ENCODE results near the gene CHRNA9. TPM values are rescaled to one million over a fixed set of nuclear protein-coding genes. Genes with fewer than 3 reads are reported as not detected.
A peak's percentile ranks its signal among the peaks of the same experiment; 100 is the strongest.

CHRNA9 gene
- total RNA-seq, 1 experiment from 2014 or later = not detected

GRCh38 chr4:40316782-40317635 lies 18.1 kb upstream of the CHRNA9 start:
- H3K27ac Mint-ChIP-seq (ENCODE audit: unreplicated experiment) = peak overlapping the region; percentile 95
- H3K4me3 Mint-ChIP-seq (ENCODE audit: low read depth, unreplicated experiment) = peak overlapping the region; percentile 55
- peaks cover 8% of the 10 kb centered on the region for H3K36me3 Mint-ChIP-seq (ENCODE audit: insufficient read depth, unreplicated experiment)
- BruUV-seq (replicated peaks) = no TSS peak
- DNase-seq = peak; percentile 59
- no peaks in the 10 kb centered on the region for H3K9me3 Mint-ChIP-seq (ENCODE audit: low read depth, unreplicated experiment)
- no peaks in the 10 kb centered on the region for H3K27me3 Mint-ChIP-seq (ENCODE audit: unreplicated experiment)
- peak; percentile 48 for TF ChIP-seq CTCF (IDR thresholded peaks at IDR 0.05; ENCODE audit: unreplicated experiment)
- H3K4me1 Mint-ChIP-seq (ENCODE audit: low read depth, unreplicated experiment) = peaks cover 17% of the 10 kb centered on the region
- CTCF ChIA-PET = interaction anchor here (0.6 to 2.1 kb wide), 9 partner anchors 8 to 465 kb away, joined by 3 to 9 read pairs (median 4); partner anchors contain the start of gene N4BP2
- intact Hi-C loops (cut with micrococcal nuclease; ENCODE audit: unreplicated experiment) = loop anchor here (2.0 kb wide), 1 partner anchor 260 kb away; the partner anchor contains the start of gene N4BP2

- H3K9me3 Mint-ChIP-seq (ENCODE audit: low read depth, unreplicated experiment) = no peaks in the 10 kb centered on the region
- BruUV-seq (replicated peaks) = no TSS peak
- no peak for TF ChIP-seq CTCF (IDR thresholded peaks at IDR 0.05; ENCODE audit: unreplicated experiment)
- intact Hi-C loops (cut with micrococcal nuclease; ENCODE audit: unreplicated experiment) = loop anchor here (2.0 kb wide), 1 partner anchor 261 kb away; the partner anchor contains the start of gene N4BP2
- no peak overlapping the region for H3K27ac Mint-ChIP-seq (ENCODE audit: unreplicated experiment)
- H3K36me3 Mint-ChIP-seq (ENCODE audit: insufficient read depth, unreplicated experiment) = peaks cover 5% of the 10 kb centered on the region
- CTCF ChIA-PET = interaction anchor here (1.2 to 2.1 kb wide), 2 partner anchors 7 to 140 kb away, joined by 3 to 9 read pairs; no protein-coding TSS in a partner anchor
- DNase-seq = no peak
- H3K4me1 Mint-ChIP-seq (ENCODE audit: low read depth, unreplicated experiment) = peaks cover 10% of the 10 kb centered on the region
- no peaks in the 10 kb centered on the region for H3K27me3 Mint-ChIP-seq (ENCODE audit: unreplicated experiment)
- no peak overlapping the region for H3K4me3 Mint-ChIP-seq (ENCODE audit: low read depth, unreplicated experiment)
Measured at GRCh38 chr4:40317916-40318658, 17.0 kb upstream of the CHRNA9 start.

GRCh38 chr4:40321574-40322275 lies 13.4 kb upstream of the CHRNA9 start:
- no TSS peak for BruUV-seq (replicated peaks)
- Mint-ChIP-seq H3K27ac (ENCODE audit: unreplicated experiment) (no peak overlapping the region), H3K4me1 (ENCODE audit: low read depth, unreplicated experiment) (peaks cover 4% of the 10 kb centered on the region), H3K36me3 (ENCODE audit: insufficient read depth, unreplicated experiment) (peaks cover 5% of the 10 kb centered on the region), H3K27me3 (ENCODE audit: unreplicated experiment) (no peaks in the 10 kb centered on the region), H3K4me3 (ENCODE audit: low read depth, unreplicated experiment) (no peak overlapping the region), H3K9me3 (ENCODE audit: low read depth, unreplicated experiment) (no peaks in the 10 kb centered on the region)
- no peak for DNase-seq
- no peak for TF ChIP-seq CTCF (IDR thresholded peaks at IDR 0.05; ENCODE audit: unreplicated experiment)
- CTCF ChIA-PET = no interaction called here
- intact Hi-C loops (cut with micrococcal nuclease; ENCODE audit: unreplicated experiment) = no loop called here

GRCh38 chr4:40322811-40323210 lies 12.3 kb upstream of the CHRNA9 start:
- no peaks in the 10 kb centered on the region for H3K27me3 Mint-ChIP-seq (ENCODE audit: unreplicated experiment)
- no TSS peak for BruUV-seq (replicated peaks)
- intact Hi-C loops (cut with micrococcal nuclease; ENCODE audit: unreplicated experiment) = no loop called here
- no peak overlapping the region for H3K4me3 Mint-ChIP-seq (ENCODE audit: low read depth, unreplicated experiment)
- H3K9me3 Mint-ChIP-seq (ENCODE audit: low read depth, unreplicated experiment) = no peaks in the 10 kb centered on the region
- no peak for TF ChIP-seq CTCF (IDR thresholded peaks at IDR 0.05; ENCODE audit: unreplicated experiment)
- CTCF ChIA-PET = no interaction called here
- no peaks in the 10 kb centered on the region for H3K4me1 Mint-ChIP-seq (ENCODE audit: low read depth, unreplicated experiment)
- H3K36me3 Mint-ChIP-seq (ENCODE audit: insufficient read depth, unreplicated experiment) = no peaks in the 10 kb centered on the region
- DNase-seq = no peak
- H3K27ac Mint-ChIP-seq (ENCODE audit: unreplicated experiment) = no peak overlapping the region

Measured in Calu3 (cell line).